OCI-LY7 (cell line): ENCODE results near the gene SASH1.

Source experiments
- CTCF ChIP-seq: fragments of 200-600 bp; sonication (generic); conservative IDR thresholded peaks from 2 replicates; pipeline ENCODE4 v1.5.1; 2014; ENCODE audit warnings: mild to moderate bottlenecking, antibody characterized with exemption, low read length, moderate library complexity, mixed read lengths
- EZH2phosphoT487 ChIP-seq: fragments of 200-600 bp; sonication (generic); IDR thresholded peaks from 2 replicates; pipeline ENCODE4 v1.6.1; 2018; ENCODE audit warnings: low read depth, borderline replicate concordance, mild to moderate bottlenecking, mixed run types, antibody characterized with exemption, low read length, moderate library complexity, mixed read lengths

GRCh38 chr6:148543540-148543939 is 200.9 kb downstream of the SASH1 start:
- no peak for TF ChIP-seq EZH2phosphoT487
- TF ChIP-seq CTCF: no peak
